Measurements from ENCODE around the gene ASF1A.

GRCh38 chr6:118860363-118860762, 33.6 kb upstream of the ASF1A start:
- TF ChIP-seq EZH2phosphoT487 (IDR thresholded peaks at IDR 0.05; ENCODE audit: borderline replicate concordance, low read depth, low read length) = no peak
- TF ChIP-seq, protein P1, sequence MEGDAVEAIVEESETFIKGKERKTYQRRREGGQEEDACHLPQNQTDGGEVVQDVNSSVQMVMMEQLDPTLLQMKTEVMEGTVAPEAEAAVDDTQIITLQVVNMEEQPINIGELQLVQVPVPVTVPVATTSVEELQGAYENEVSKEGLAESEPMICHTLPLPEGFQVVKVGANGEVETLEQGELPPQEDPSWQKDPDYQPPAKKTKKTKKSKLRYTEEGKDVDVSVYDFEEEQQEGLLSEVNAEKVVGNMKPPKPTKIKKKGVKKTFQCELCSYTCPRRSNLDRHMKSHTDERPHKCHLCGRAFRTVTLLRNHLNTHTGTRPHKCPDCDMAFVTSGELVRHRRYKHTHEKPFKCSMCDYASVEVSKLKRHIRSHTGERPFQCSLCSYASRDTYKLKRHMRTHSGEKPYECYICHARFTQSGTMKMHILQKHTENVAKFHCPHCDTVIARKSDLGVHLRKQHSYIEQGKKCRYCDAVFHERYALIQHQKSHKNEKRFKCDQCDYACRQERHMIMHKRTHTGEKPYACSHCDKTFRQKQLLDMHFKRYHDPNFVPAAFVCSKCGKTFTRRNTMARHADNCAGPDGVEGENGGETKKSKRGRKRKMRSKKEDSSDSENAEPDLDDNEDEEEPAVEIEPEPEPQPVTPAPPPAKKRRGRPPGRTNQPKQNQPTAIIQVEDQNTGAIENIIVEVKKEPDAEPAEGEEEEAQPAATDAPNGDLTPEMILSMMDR (conservative IDR thresholded peaks at IDR 0.05; ENCODE audit: low read length) = no peak
